HepG2 (cell line): ENCODE results near the gene DCPS. TPM values are rescaled to one million over a fixed set of nuclear protein-coding genes. Genes with fewer than 3 reads are reported as not detected.
A peak's percentile ranks its signal among the peaks of the same experiment; 100 is the strongest.

Source experiments
- CENPX ChIP-seq: sonication (generic); formaldehyde crosslinking; IDR thresholded peaks from 2 replicates; pipeline ENCODE4 v1.9.0; 2021; ENCODE audit warnings: mild to moderate bottlenecking, missing genetic modification reagents, moderate library complexity
- CHCHD3 ChIP-seq: sonication (generic); formaldehyde crosslinking; IDR thresholded peaks from 2 replicates; pipeline ENCODE4 v1.8.0; 2022; ENCODE audit warnings: mild to moderate bottlenecking, missing genetic modification reagents, moderate library complexity
- CREB1 ChIP-seq, 2 experiments: fragments of 450-650 bp in 1 of 2; IDR thresholded peaks; 2 replicates each; pipeline ENCODE4 v1.6.1; 2016 to 2017; ENCODE audit warnings: control low read depth in 1 of 2, mild to moderate bottlenecking in 1 of 2, missing compliant biosample characterization in 1 of 2, missing genetic modification characterization in 1 of 2
- EED ChIP-seq: sonication (generic); formaldehyde crosslinking; IDR thresholded peaks from 2 replicates; pipeline ENCODE4 v1.5.0; 2020; ENCODE audit warnings: mild to moderate bottlenecking, missing genetic modification reagents
- FOXJ3 ChIP-seq: sonication (generic); formaldehyde crosslinking; IDR thresholded peaks from 2 replicates; pipeline ENCODE4 v1.4.0; 2020; ENCODE audit warnings: missing genetic modification reagents, mild to moderate bottlenecking, borderline replicate concordance
- HNRNPH1 ChIP-seq: fragments of 200-400 bp; formaldehyde crosslinking; optimal IDR thresholded peaks from 2 replicates; pipeline ENCODE3; 2017; ENCODE audit warnings: mild to moderate bottlenecking, low read depth, low read length
- HOXA9 ChIP-seq: sonication (generic); formaldehyde crosslinking; IDR thresholded peaks from 2 replicates; pipeline ENCODE4 v1.8.1; 2022; ENCODE audit warnings: missing genetic modification reagents, mild to moderate bottlenecking, moderate library complexity, borderline replicate concordance
- KLF16 ChIP-seq, 2 experiments: sonication (generic) in 1 of 2; formaldehyde crosslinking in 1 of 2; IDR thresholded peaks; 2 replicates each; pipeline versions ENCODE4 v1.6.1 to v1.8.0; 2016 to 2023; ENCODE audit warnings: missing genetic modification reagents in 2 of 2, missing compliant biosample characterization in 1 of 2
- MIER2 ChIP-seq: IDR thresholded peaks from 2 replicates; pipeline ENCODE4 v1.6.1; 2016; ENCODE audit warnings: missing biosample characterization, missing genetic modification reagents
- MXD1 ChIP-seq: sonication (generic); formaldehyde crosslinking; IDR thresholded peaks from 2 replicates; pipeline ENCODE4 v1.4.0; 2020; ENCODE audit warnings: mild to moderate bottlenecking, missing genetic modification reagents
- POLR2AphosphoS2 ChIP-seq: IDR thresholded peaks from 2 replicates; pipeline ENCODE4 v1.6.1; 2011; ENCODE audit warnings: low read depth, low read length, improper control_type of control experiment
- PRPF4 ChIP-seq: fragments of 200-400 bp; formaldehyde crosslinking; IDR thresholded peaks from 2 replicates; pipeline ENCODE4 v1.6.1; 2016; ENCODE audit warnings: low read length, low read depth; ENCODE audit not compliant: poor library complexity, severe bottlenecking
- RXRB ChIP-seq: IDR thresholded peaks from 2 replicates; pipeline ENCODE4 v1.6.1; 2016; ENCODE audit warnings: borderline replicate concordance, missing genetic modification reagents, missing compliant biosample characterization
- SOX5 ChIP-seq: IDR thresholded peaks from 2 replicates; pipeline ENCODE4 v1.6.1; 2016; ENCODE audit warnings: borderline replicate concordance
- SP1 ChIP-seq, 2 experiments: fragments of 450-650 bp in 1 of 2; sonication (generic) in 1 of 2; formaldehyde crosslinking in 1 of 2; IDR thresholded peaks; 2 replicates each; pipeline versions ENCODE4 v1.4.0 to v1.6.1; 2016 to 2020; ENCODE audit warnings: missing genetic modification reagents in 1 of 2
- ZFP41 ChIP-seq: sonication (generic); formaldehyde crosslinking; IDR thresholded peaks from 2 replicates; pipeline ENCODE4 v1.4.0; 2020; ENCODE audit warnings: mild to moderate bottlenecking, missing genetic modification reagents, borderline replicate concordance
- ZNF143 ChIP-seq: sonication (generic); formaldehyde crosslinking; IDR thresholded peaks from 2 replicates; pipeline ENCODE4 v1.4.0; 2020; ENCODE audit warnings: missing genetic modification reagents
- ZNF367 ChIP-seq: sonication (generic); formaldehyde crosslinking; IDR thresholded peaks from 2 replicates; pipeline ENCODE4 v1.4.0; 2020; ENCODE audit warnings: missing genetic modification reagents, borderline replicate concordance
- ZNF414 ChIP-seq: sonication (generic); formaldehyde crosslinking; IDR thresholded peaks from 2 replicates; pipeline ENCODE4 v1.5.0; 2020; ENCODE audit warnings: missing genetic modification reagents
- ZNF431 ChIP-seq: sonication (generic); formaldehyde crosslinking; IDR thresholded peaks from 2 replicates; pipeline ENCODE4 v1.9.0; 2022; ENCODE audit warnings: missing genetic modification reagents, low read depth, mild to moderate bottlenecking, borderline replicate concordance
- ZNF547 ChIP-seq: sonication (generic); formaldehyde crosslinking; IDR thresholded peaks from 2 replicates; pipeline ENCODE4 v1.5.1; 2020; ENCODE audit warnings: mild to moderate bottlenecking, missing genetic modification reagents
- ZNF607 ChIP-seq: sonication (generic); formaldehyde crosslinking; IDR thresholded peaks from 2 replicates; pipeline ENCODE4 v1.5.1; 2020; ENCODE audit warnings: missing genetic modification reagents, mild to moderate bottlenecking, borderline replicate concordance
- polyA plus RNA-seq, 8 experiments: library from polyadenylated mRNA; depleted of rRNA in 3 of 8; stranded (reverse) in 7 of 8; unstranded in 1 of 8; fragments of >200 nt; fragmentation: Illumina TruSeq in 4 of 8; extraction: Trizol in 4 of 8; gene quantifications; 2 replicates each; pipeline versions ENCODE4 v1.2.1 to v1.2.3, GENCODE V29; 2011 to 2016; ENCODE audit warnings: low read depth in 4 of 8, missing spikeins in 1 of 8, mixed read lengths in 1 of 8; ENCODE audit not compliant: insufficient read depth in 1 of 8
- total RNA-seq, 5 experiments: library from RNA; depleted of rRNA; stranded (reverse); fragments of >200 nt; fragmentation: Illumina TruSeq; extraction: Trizol; gene quantifications; 2 replicates each; pipeline ENCODE4 v1.2.3, GENCODE V29; 2016; ENCODE audit warnings: low read depth in 1 of 5
- TF ChIP-seq, protein P1 (sequence below): sonication (generic); formaldehyde crosslinking; IDR thresholded peaks from 2 replicates; pipeline ENCODE4 v1.8.0; 2022; ENCODE audit warnings: mild to moderate bottlenecking, missing genetic modification reagents
- TF ChIP-seq, protein P2 (sequence below): sonication (generic); formaldehyde crosslinking; IDR thresholded peaks from 2 replicates; pipeline ENCODE4 v1.5.0; 2020; ENCODE audit warnings: mild to moderate bottlenecking, missing genetic modification reagents

Gene DCPS
- total and polyA plus RNA-seq, 2 of the 13 experiments (the other 11 are each of a cell fraction or from before 2014, with no cell fraction given): 21.9 to 22.5 TPM

DNA sequence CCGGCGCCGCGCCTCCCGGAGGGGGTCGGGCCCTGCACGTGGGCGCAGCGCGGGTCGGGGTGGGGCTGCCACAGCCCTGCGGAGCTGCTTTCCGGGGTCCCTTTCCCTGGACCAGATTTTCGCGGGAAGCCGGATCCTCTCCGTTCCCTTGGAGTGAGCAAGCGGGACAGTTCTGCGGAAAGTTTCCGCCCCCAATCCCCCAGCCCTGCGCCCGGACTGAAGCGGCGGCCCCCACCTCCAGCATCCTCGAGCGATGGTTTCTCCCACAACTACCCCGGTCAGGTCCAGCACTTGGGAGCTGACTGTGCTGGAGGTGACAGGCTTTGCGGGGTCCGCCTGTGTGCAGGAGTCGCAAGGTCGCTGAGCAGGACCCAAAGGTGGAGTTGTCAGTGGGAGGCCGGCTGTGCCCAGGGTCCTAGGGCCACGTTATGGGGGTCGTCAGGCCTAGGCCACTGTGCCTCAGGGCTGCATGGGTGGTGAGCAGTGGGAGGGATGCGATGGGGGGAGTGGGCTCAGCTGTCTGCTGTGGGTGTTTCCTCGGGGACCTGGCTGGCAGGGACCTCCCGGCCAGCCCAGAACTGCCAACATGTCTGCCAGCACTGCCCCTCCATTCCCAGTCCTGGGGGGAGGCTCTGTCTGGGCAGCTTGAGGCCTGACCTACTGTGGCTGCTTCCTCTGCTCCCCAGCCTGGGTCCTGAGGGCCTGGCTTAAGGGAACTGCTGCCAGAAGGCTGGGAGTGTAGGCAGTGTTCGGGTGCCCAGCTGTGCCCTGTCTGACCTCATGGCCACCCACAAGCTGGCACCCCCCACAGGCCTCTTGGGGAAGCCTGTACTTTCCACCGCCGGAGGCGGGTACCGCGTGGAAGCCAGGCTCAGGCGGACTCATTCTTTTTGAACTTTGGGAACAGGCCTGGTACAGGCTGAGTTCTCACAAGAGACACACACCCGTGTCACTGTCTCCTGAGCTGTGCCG lies 52.4 kb downstream of the DCPS start (continued):
- TF ChIP-seq KLF16 (CRISPR knock-in tag; IDR thresholded peaks at IDR 0.05) (0 out of 4 replicates have a peak, but pooled peaks of 1 of the 2 experiments have one; percentile 29), CREB1 (IDR thresholded peaks at IDR 0.05) (no peak), CREB1 (CRISPR knock-in tag; IDR thresholded peaks at IDR 0.05) (no peak), MXD1 (CRISPR knock-in tag) (no peak; the same call in 1 of the 2 replicates), ZNF547 (CRISPR knock-in tag) (peak; percentile 28; the same call in 1 of the 2 replicates), HOXA9 (CRISPR knock-in tag) (no peak), POLR2AphosphoS2 (no peak), MIER2 (no peak), EED (CRISPR knock-in tag) (no peak), CHCHD3 (CRISPR knock-in tag) (0 out of 2 replicates have a peak, but pooled peaks have one; percentile 67), SP1 (IDR thresholded peaks at IDR 0.05) (no peak), SP1 (CRISPR knock-in tag; IDR thresholded peaks at IDR 0.05) (no peak), CENPX (CRISPR knock-in tag) (no peak), FOXJ3 (CRISPR knock-in tag) (no peak), ZNF143 (no peak), RXRB (no peak), ZFP41 (CRISPR knock-in tag) (no peak), ZNF431 (CRISPR knock-in tag) (no peak), ZNF367 (CRISPR knock-in tag) (no peak), ZNF414 (CRISPR knock-in tag) (no peak), SOX5 (CRISPR knock-in tag) (no peak), ZNF607 (0 out of 2 replicates have a peak, but pooled peaks have one; percentile 44), PRPF4 (no peak), HNRNPH1 (no peak)
- TF ChIP-seq, protein P1, sequence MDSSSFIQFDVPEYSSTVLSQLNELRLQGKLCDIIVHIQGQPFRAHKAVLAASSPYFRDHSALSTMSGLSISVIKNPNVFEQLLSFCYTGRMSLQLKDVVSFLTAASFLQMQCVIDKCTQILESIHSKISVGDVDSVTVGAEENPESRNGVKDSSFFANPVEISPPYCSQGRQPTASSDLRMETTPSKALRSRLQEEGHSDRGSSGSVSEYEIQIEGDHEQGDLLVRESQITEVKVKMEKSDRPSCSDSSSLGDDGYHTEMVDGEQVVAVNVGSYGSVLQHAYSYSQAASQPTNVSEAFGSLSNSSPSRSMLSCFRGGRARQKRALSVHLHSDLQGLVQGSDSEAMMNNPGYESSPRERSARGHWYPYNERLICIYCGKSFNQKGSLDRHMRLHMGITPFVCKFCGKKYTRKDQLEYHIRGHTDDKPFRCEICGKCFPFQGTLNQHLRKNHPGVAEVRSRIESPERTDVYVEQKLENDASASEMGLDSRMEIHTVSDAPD (CRISPR knock-in tag): no peak
- TF ChIP-seq, protein P2, sequence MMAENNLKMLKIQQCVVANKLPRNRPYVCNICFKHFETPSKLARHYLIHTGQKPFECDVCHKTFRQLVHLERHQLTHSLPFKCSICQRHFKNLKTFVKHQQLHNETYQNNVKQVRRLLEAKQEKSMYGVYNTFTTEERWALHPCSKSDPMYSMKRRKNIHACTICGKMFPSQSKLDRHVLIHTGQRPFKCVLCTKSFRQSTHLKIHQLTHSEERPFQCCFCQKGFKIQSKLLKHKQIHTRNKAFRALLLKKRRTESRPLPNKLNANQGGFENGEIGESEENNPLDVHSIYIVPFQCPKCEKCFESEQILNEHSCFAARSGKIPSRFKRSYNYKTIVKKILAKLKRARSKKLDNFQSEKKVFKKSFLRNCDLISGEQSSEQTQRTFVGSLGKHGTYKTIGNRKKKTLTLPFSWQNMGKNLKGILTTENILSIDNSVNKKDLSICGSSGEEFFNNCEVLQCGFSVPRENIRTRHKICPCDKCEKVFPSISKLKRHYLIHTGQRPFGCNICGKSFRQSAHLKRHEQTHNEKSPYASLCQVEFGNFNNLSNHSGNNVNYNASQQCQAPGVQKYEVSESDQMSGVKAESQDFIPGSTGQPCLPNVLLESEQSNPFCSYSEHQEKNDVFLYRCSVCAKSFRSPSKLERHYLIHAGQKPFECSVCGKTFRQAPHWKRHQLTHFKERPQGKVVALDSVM (CRISPR knock-in tag): no peak
